Measurements from ENCODE around the gene TUFM. TPM values are rescaled to one million over a fixed set of nuclear protein-coding genes. Genes with fewer than 3 reads are reported as not detected.

Gene TUFM
- total RNA-seq, 1 experiment from 2014 or later = 296 TPM

DNA sequence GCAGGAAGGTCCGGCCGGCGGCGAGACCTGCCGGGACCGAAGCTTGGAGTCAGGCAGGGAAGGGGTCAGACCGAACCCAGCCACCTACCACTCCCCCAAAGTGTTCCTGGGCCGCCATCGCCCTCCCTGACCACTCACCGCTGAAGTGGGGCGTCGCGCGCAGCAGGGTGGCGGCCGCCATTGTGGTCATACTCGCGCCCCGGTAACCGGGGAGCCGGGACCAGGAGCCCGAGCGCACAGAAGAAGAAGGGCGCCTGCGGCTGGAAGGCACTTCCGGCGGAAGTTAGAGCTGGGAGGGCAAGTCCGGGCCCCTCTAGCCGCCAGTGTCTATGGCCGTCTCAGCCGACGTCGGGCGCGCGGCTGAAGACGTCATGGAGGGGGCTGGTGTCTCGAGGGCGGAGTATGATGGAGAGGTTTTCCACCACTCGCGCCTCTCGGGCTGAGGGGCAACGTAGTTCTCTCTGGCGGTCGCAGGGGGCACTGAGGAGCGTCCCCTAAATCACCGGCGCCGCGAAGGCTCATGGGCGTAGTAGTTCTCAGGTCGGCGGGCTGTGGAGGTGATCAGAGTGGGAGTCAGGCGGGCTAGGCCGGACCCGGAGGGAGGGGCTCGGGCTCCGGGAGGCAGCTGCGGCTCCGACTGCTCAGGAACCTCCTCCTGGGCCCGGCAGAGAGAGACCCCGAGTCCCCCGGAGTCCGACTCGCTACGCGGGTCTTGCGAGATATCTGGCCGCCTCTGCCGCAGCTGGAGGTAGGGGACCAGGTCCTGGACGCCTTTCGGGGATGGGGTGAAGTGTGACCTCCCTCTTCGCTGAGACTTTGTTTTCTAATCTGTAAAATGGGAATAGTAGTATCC, at the start of gene TUFM (continued):
- TF ChIP-seq, protein P1, sequence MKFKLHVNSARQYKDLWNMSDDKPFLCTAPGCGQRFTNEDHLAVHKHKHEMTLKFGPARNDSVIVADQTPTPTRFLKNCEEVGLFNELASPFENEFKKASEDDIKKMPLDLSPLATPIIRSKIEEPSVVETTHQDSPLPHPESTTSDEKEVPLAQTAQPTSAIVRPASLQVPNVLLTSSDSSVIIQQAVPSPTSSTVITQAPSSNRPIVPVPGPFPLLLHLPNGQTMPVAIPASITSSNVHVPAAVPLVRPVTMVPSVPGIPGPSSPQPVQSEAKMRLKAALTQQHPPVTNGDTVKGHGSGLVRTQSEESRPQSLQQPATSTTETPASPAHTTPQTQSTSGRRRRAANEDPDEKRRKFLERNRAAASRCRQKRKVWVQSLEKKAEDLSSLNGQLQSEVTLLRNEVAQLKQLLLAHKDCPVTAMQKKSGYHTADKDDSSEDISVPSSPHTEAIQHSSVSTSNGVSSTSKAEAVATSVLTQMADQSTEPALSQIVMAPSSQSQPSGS (CRISPR knock-in tag; IDR thresholded peaks at IDR 0.05; ENCODE audit: borderline replicate concordance, low read depth) = no peak
- TF ChIP-seq RELA (CRISPR knock-in tag; IDR thresholded peaks at IDR 0.05; ENCODE audit: borderline replicate concordance) (no peak), CREB1 (CRISPR knock-in tag; IDR thresholded peaks at IDR 0.05) (peak; percentile 47; the same call in 1 of the 2 replicates), TEAD4 (CRISPR knock-in tag; IDR thresholded peaks at IDR 0.05) (no peak), FOXJ3 (CRISPR knock-in tag; IDR thresholded peaks at IDR 0.05; ENCODE audit: borderline replicate concordance) (no peak), OVOL2 (CRISPR knock-in tag; IDR thresholded peaks at IDR 0.05; ENCODE audit: borderline replicate concordance) (no peak), CREM (CRISPR knock-in tag; IDR thresholded peaks at IDR 0.05) (peak; percentile 97), ETV6 (CRISPR knock-in tag; IDR thresholded peaks at IDR 0.05) (peak; percentile 55), HMGA2 (CRISPR knock-in tag; IDR thresholded peaks at IDR 0.05) (no peak), GABPB1 (CRISPR knock-in tag; IDR thresholded peaks at IDR 0.05) (peak; percentile 87), JUN (CRISPR knock-in tag; IDR thresholded peaks at IDR 0.05) (no peak), TCF7 (CRISPR knock-in tag; IDR thresholded peaks at IDR 0.05; ENCODE audit: low read depth) (no peak), KAT7 (CRISPR knock-in tag; IDR thresholded peaks at IDR 0.05; ENCODE audit: borderline replicate concordance) (peak; percentile 53; the same call in 1 of the 2 replicates), TP53 (CRISPR knock-in tag; IDR thresholded peaks at IDR 0.05) (peak; percentile 86; the same call in 1 of the 2 replicates)
- TF ChIP-seq, protein P2, sequence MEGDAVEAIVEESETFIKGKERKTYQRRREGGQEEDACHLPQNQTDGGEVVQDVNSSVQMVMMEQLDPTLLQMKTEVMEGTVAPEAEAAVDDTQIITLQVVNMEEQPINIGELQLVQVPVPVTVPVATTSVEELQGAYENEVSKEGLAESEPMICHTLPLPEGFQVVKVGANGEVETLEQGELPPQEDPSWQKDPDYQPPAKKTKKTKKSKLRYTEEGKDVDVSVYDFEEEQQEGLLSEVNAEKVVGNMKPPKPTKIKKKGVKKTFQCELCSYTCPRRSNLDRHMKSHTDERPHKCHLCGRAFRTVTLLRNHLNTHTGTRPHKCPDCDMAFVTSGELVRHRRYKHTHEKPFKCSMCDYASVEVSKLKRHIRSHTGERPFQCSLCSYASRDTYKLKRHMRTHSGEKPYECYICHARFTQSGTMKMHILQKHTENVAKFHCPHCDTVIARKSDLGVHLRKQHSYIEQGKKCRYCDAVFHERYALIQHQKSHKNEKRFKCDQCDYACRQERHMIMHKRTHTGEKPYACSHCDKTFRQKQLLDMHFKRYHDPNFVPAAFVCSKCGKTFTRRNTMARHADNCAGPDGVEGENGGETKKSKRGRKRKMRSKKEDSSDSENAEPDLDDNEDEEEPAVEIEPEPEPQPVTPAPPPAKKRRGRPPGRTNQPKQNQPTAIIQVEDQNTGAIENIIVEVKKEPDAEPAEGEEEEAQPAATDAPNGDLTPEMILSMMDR (IDR thresholded peaks at IDR 0.05) = peak; percentile 34; the same call in 1 of the 2 replicates
- TF ChIP-seq, protein P3, sequence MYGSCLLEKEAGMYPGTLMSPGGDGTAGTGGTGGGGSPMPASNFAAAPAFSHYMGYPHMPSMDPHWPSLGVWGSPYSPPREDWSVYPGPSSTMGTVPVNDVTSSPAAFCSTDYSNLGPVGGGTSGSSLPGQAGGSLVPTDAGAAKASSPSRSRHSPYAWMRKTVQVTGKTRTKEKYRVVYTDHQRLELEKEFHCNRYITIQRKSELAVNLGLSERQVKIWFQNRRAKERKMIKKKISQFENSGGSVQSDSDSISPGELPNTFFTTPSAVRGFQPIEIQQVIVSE (CRISPR knock-in tag; IDR thresholded peaks at IDR 0.05; ENCODE audit: borderline replicate concordance) = no peak
- TF ChIP-seq, protein P4, sequence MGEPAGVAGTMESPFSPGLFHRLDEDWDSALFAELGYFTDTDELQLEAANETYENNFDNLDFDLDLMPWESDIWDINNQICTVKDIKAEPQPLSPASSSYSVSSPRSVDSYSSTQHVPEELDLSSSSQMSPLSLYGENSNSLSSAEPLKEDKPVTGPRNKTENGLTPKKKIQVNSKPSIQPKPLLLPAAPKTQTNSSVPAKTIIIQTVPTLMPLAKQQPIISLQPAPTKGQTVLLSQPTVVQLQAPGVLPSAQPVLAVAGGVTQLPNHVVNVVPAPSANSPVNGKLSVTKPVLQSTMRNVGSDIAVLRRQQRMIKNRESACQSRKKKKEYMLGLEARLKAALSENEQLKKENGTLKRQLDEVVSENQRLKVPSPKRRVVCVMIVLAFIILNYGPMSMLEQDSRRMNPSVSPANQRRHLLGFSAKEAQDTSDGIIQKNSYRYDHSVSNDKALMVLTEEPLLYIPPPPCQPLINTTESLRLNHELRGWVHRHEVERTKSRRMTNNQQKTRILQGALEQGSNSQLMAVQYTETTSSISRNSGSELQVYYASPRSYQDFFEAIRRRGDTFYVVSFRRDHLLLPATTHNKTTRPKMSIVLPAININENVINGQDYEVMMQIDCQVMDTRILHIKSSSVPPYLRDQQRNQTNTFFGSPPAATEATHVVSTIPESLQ (CRISPR knock-in tag; IDR thresholded peaks at IDR 0.05) = no peak
- TF ChIP-seq, protein P5, sequence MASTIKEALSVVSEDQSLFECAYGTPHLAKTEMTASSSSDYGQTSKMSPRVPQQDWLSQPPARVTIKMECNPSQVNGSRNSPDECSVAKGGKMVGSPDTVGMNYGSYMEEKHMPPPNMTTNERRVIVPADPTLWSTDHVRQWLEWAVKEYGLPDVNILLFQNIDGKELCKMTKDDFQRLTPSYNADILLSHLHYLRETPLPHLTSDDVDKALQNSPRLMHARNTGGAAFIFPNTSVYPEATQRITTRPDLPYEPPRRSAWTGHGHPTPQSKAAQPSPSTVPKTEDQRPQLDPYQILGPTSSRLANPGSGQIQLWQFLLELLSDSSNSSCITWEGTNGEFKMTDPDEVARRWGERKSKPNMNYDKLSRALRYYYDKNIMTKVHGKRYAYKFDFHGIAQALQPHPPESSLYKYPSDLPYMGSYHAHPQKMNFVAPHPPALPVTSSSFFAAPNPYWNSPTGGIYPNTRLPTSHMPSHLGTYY (CRISPR knock-in tag; IDR thresholded peaks at IDR 0.05) = no peak
- TF ChIP-seq, protein P6, sequence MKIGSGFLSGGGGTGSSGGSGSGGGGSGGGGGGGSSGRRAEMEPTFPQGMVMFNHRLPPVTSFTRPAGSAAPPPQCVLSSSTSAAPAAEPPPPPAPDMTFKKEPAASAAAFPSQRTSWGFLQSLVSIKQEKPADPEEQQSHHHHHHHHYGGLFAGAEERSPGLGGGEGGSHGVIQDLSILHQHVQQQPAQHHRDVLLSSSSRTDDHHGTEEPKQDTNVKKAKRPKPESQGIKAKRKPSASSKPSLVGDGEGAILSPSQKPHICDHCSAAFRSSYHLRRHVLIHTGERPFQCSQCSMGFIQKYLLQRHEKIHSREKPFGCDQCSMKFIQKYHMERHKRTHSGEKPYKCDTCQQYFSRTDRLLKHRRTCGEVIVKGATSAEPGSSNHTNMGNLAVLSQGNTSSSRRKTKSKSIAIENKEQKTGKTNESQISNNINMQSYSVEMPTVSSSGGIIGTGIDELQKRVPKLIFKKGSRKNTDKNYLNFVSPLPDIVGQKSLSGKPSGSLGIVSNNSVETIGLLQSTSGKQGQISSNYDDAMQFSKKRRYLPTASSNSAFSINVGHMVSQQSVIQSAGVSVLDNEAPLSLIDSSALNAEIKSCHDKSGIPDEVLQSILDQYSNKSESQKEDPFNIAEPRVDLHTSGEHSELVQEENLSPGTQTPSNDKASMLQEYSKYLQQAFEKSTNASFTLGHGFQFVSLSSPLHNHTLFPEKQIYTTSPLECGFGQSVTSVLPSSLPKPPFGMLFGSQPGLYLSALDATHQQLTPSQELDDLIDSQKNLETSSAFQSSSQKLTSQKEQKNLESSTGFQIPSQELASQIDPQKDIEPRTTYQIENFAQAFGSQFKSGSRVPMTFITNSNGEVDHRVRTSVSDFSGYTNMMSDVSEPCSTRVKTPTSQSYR (CRISPR knock-in tag; IDR thresholded peaks at IDR 0.05) = no peak
- TF ChIP-seq, protein P7, sequence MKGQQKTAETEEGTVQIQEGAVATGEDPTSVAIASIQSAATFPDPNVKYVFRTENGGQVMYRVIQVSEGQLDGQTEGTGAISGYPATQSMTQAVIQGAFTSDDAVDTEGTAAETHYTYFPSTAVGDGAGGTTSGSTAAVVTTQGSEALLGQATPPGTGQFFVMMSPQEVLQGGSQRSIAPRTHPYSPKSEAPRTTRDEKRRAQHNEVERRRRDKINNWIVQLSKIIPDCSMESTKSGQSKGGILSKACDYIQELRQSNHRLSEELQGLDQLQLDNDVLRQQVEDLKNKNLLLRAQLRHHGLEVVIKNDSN (CRISPR knock-in tag; IDR thresholded peaks at IDR 0.05) = no peak
- TF ChIP-seq, protein P8, sequence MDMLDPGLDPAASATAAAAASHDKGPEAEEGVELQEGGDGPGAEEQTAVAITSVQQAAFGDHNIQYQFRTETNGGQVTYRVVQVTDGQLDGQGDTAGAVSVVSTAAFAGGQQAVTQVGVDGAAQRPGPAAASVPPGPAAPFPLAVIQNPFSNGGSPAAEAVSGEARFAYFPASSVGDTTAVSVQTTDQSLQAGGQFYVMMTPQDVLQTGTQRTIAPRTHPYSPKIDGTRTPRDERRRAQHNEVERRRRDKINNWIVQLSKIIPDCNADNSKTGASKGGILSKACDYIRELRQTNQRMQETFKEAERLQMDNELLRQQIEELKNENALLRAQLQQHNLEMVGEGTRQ (CRISPR knock-in tag; IDR thresholded peaks at IDR 0.05) = peak; percentile 42
- TF ChIP-seq, protein P9, sequence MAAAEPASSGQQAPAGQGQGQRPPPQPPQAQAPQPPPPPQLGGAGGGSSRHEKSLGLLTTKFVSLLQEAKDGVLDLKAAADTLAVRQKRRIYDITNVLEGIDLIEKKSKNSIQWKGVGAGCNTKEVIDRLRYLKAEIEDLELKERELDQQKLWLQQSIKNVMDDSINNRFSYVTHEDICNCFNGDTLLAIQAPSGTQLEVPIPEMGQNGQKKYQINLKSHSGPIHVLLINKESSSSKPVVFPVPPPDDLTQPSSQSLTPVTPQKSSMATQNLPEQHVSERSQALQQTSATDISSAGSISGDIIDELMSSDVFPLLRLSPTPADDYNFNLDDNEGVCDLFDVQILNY (CRISPR knock-in tag; IDR thresholded peaks at IDR 0.05) = no peak; the same call in 1 of the 2 replicates
- TF ChIP-seq, protein P10, sequence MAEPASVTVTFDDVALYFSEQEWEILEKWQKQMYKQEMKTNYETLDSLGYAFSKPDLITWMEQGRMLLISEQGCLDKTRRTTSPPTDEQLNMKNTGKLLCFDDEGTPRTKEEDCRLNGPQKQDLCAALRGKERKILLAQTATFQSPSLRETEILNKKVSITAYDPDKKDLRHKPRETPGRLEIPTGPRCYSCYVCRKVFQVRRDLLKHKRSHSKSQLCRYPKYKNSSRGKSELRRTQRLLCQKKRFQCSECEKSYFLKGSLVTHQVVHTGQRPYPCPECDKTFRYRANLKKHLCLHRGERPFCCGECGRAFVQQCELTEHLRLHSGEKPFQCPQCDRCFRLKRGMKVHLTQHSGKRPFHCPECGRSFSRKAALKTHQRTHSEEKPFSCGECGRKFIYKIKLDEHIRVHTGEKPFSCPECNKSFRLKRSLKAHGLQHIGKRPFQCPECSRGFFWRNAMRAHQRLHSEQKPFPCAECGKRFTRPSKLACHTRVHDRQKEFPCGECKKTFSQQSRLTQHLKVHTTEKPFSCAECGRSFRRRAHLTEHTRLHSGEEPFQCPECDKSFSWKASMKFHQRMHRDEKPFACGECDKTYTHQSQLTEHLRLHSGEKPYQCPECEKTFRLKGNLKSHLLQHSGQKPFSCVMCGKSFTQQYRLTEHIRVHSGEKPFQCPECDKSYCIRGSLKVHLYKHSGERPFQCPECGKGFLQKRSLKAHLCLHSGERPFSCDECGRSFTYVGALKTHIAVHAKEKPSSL (CRISPR knock-in tag; conservative IDR thresholded peaks at IDR 0.05) = no peak

Measured in WTC11 (cell line).